ENCODE data around the gene BYSL. TPM values are rescaled to one million over a fixed set of nuclear protein-coding genes. Genes with fewer than 3 reads are reported as not detected.
A peak's percentile ranks its signal among the peaks of the same experiment; 100 is the strongest.

BYSL gene
- total and polyA plus RNA-seq, 9 of the 15 experiments (the other 6 are each of a cell fraction or from before 2014, with no cell fraction given), result 22.2 to 92.3 (median 53.4) TPM

GRCh38 chr6:41939176-41939847 lies 18.0 kb downstream of the BYSL start (continued):
- TF ChIP-seq ZNF609 (CRISPR knock-in tag; IDR thresholded peaks at IDR 0.05; ENCODE audit: borderline replicate concordance), result no peak
- no peak for TF ChIP-seq PHF8 (IDR thresholded peaks at IDR 0.05; ENCODE audit: borderline replicate concordance, low read length)
- peak; percentile 51 for TF ChIP-seq NFYB (IDR thresholded peaks at IDR 0.05; ENCODE audit: extremely low read depth, insufficient read length)
- TF ChIP-seq POLR2AphosphoS5 (IDR thresholded peaks at IDR 0.05; ENCODE audit: control insufficient read depth, insufficient read depth, low read depth, low read length), result peak; percentile 81
- no peak for TF ChIP-seq NR2C2 (CRISPR knock-in tag; IDR thresholded peaks at IDR 0.05)
- TF ChIP-seq NR2C2 (tag; IDR thresholded peaks at IDR 0.05), result peak; percentile 88
- no peak for TF ChIP-seq ARID3B (CRISPR knock-in tag; IDR thresholded peaks at IDR 0.05; ENCODE audit: borderline replicate concordance)
- TF ChIP-seq FOSL1 (tag; conservative IDR thresholded peaks at IDR 0.05), result peak; percentile 49; the same call in 1 of the 2 replicates
- TF ChIP-seq CUX1 (CRISPR knock-in tag; IDR thresholded peaks at IDR 0.05), result no peak
- TF ChIP-seq MECOM (CRISPR knock-in tag; IDR thresholded peaks at IDR 0.05), result no peak
- TF ChIP-seq, protein P1, sequence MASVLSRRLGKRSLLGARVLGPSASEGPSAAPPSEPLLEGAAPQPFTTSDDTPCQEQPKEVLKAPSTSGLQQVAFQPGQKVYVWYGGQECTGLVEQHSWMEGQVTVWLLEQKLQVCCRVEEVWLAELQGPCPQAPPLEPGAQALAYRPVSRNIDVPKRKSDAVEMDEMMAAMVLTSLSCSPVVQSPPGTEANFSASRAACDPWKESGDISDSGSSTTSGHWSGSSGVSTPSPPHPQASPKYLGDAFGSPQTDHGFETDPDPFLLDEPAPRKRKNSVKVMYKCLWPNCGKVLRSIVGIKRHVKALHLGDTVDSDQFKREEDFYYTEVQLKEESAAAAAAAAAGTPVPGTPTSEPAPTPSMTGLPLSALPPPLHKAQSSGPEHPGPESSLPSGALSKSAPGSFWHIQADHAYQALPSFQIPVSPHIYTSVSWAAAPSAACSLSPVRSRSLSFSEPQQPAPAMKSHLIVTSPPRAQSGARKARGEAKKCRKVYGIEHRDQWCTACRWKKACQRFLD (CRISPR knock-in tag; IDR thresholded peaks at IDR 0.05), result peak; percentile 80
- no peak for TF ChIP-seq ZNF696 (CRISPR knock-in tag; conservative IDR thresholded peaks at IDR 0.05)
